Hepatocyte (in vitro differentiated cells): Measurements from ENCODE around the gene F8A2.

Source experiments
- EZH2 ChIP-seq: fragments of 200-600 bp; sonication (generic); IDR thresholded peaks from 2 replicates; pipeline ENCODE4 v1.6.1; 2016; ENCODE audit warnings: antibody characterized with exemption, mild to moderate bottlenecking, borderline replicate concordance
- EZH2phosphoT487 ChIP-seq: fragments of 200-600 bp; sonication (generic); IDR thresholded peaks from one replicate; pipeline ENCODE4 v1.6.1; 2018; ENCODE audit warnings: antibody characterized with exemption, mild to moderate bottlenecking, low read depth, moderate library complexity; ENCODE audit not compliant: unreplicated experiment, severe bottlenecking
- TF ChIP-seq, protein P1 (sequence below): fragments of 200-600 bp; sonication (generic); IDR thresholded peaks from 2 replicates; pipeline ENCODE4 v1.5.1; 2016; ENCODE audit warnings: antibody characterized with exemption, mild to moderate bottlenecking; ENCODE audit not compliant: poor library complexity

DNA sequence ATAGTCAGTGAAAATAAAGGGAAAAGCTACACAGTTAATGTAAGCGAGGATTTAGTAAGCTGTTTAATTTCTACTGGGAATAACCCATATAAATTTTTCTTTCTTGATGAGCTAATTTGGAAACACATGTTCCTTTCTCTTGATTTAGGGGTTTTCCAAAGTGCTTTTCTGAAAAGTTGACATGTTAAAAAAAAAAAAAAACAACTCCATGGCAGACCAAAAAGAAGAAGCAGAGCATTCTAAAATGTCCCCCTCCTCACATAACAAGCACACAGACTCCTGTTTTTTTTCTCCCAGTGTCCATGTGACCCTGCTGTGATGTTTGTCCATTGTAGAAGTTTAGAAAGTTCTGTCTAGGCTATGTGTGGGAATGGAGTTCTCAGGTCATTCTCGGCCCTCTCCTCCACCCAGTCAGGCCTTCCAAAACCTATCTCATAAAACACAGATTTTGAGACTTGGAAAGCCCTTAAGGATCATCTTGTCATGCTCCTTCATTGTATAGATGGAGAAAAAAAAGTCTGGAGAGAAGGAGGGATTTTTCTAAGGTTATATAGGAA, 48.3 kb upstream of the F8A2 start:
- TF ChIP-seq EZH2 (no peak), EZH2phosphoT487 (no peak)
- TF ChIP-seq, protein P1, sequence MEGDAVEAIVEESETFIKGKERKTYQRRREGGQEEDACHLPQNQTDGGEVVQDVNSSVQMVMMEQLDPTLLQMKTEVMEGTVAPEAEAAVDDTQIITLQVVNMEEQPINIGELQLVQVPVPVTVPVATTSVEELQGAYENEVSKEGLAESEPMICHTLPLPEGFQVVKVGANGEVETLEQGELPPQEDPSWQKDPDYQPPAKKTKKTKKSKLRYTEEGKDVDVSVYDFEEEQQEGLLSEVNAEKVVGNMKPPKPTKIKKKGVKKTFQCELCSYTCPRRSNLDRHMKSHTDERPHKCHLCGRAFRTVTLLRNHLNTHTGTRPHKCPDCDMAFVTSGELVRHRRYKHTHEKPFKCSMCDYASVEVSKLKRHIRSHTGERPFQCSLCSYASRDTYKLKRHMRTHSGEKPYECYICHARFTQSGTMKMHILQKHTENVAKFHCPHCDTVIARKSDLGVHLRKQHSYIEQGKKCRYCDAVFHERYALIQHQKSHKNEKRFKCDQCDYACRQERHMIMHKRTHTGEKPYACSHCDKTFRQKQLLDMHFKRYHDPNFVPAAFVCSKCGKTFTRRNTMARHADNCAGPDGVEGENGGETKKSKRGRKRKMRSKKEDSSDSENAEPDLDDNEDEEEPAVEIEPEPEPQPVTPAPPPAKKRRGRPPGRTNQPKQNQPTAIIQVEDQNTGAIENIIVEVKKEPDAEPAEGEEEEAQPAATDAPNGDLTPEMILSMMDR: no peak
